IMR-90 (cell line): Measurements from ENCODE around the gene SLC17A9. TPM values are rescaled to one million over a fixed set of nuclear protein-coding genes. Genes with fewer than 3 reads are reported as not detected.

Experiments used
- ATAC-seq: fragments of 200-7000 bp; cut with Tn5 transposase; 2 replicates; pipeline ENCODE4 v1.9.1; 2020; ENCODE audit warnings: low read depth, mild to moderate bottlenecking, moderate library complexity
- BruUV-seq: library from RNA; stranded (reverse); fragments of 400-500 nt; replicated peaks from 2 replicates; lab custom pipeline; 2021; lab: Mats Ljungman, UMichigan
- CTCF ChIA-PET: fragments of 300-600 bp; formaldehyde crosslinking; extraction: SDS; loops from one replicate; lab custom pipeline; 2021; ENCODE audit warnings: antibody characterized with exemption; lab: Yijun Ruan, JAX
- POLR2A ChIA-PET: fragments of 300-600 bp; sonication (Branson Sonifier 250); formaldehyde crosslinking; loops from one replicate; lab custom pipeline; 2022; ENCODE audit warnings: antibody characterized with exemption; ENCODE audit not compliant: unreplicated experiment; lab: Charles Lee
- DNase-seq: peaks from one replicate; pipeline ENCODE4 v3.0.0; 2013
- H2AFZ ChIP-seq: replicated peaks from 2 replicates; pipeline ENCODE3; 2013; ENCODE audit warnings: low read length, mild to moderate bottlenecking; ENCODE audit not compliant: poor library complexity
- H2AK5ac ChIP-seq: 2 replicates; pipeline ENCODE4 v1.6.1; 2013; ENCODE audit warnings: low read depth, low read length, inconsistent platforms
- H2AK9ac ChIP-seq: replicated peaks from 2 replicates; pipeline ENCODE3; 2013; ENCODE audit warnings: mild to moderate bottlenecking, low read depth, low read length, moderate library complexity; ENCODE audit not compliant: poor library complexity
- H2BK120ac ChIP-seq: 2 replicates; pipeline ENCODE4 v1.6.1; 2013; ENCODE audit warnings: low read depth, low read length, inconsistent platforms
- H2BK15ac ChIP-seq: 3 replicates; pipeline ENCODE4 v1.6.1; 2013; ENCODE audit warnings: low read depth, low read length, inconsistent platforms
- H2BK20ac ChIP-seq: 2 replicates; pipeline ENCODE4 v1.6.1; 2013; ENCODE audit warnings: low read depth, mild to moderate bottlenecking, inconsistent platforms, low read length, moderate library complexity
- H2BK5ac ChIP-seq: 2 replicates; pipeline ENCODE4 v1.6.1; 2013; ENCODE audit warnings: mild to moderate bottlenecking, low read depth, low read length, inconsistent platforms; ENCODE audit not compliant: poor library complexity, severe bottlenecking
- H3K14ac ChIP-seq: replicated peaks from 2 replicates; pipeline ENCODE4 v1.6.1; 2013; ENCODE audit warnings: low read depth, low read length, inconsistent platforms
- H3K18ac ChIP-seq: 2 replicates; pipeline ENCODE4 v1.6.1; 2013; ENCODE audit warnings: low read depth, low read length, control low read depth
- H3K23ac ChIP-seq: 2 replicates; pipeline ENCODE4 v1.6.1; 2013; ENCODE audit warnings: low read depth, low read length, inconsistent platforms
- H3K27ac ChIP-seq: 2 replicates; pipeline ENCODE4 v1.5.1; 2013; ENCODE audit warnings: mild to moderate bottlenecking, control low read depth, low read length; ENCODE audit not compliant: insufficient read depth
- H3K27me3 ChIP-seq: 2 replicates; pipeline ENCODE4 v1.6.1; 2013; ENCODE audit warnings: low read length; ENCODE audit not compliant: control insufficient read depth, insufficient read depth
- H3K36me3 ChIP-seq: 2 replicates; pipeline ENCODE4 v1.6.1; 2013; ENCODE audit warnings: low read length, mixed read lengths; ENCODE audit not compliant: control insufficient read depth, insufficient read depth
- H3K4ac ChIP-seq: 2 replicates; pipeline ENCODE4 v1.6.1; 2013; ENCODE audit warnings: low read depth, low read length, inconsistent platforms
- H3K4me1 ChIP-seq: 2 replicates; pipeline ENCODE4 v1.6.1; 2013; ENCODE audit warnings: low read length, mixed read lengths; ENCODE audit not compliant: control insufficient read depth, insufficient read depth
- H3K4me2 ChIP-seq: 2 replicates; pipeline ENCODE4 v1.6.1; 2013; ENCODE audit warnings: low read depth, mild to moderate bottlenecking, control low read depth, low read length, moderate library complexity
- H3K4me3 ChIP-seq: 2 replicates; pipeline ENCODE4 v1.5.1; 2013; ENCODE audit warnings: low read depth, mild to moderate bottlenecking, control low read depth, low read length, moderate library complexity; ENCODE audit not compliant: insufficient read depth
- H3K56ac ChIP-seq: 2 replicates; pipeline ENCODE4 v1.6.1; 2013; ENCODE audit warnings: low read length, inconsistent platforms; ENCODE audit not compliant: insufficient read depth; ENCODE audit errors: extremely low read depth
- H3K79me1 ChIP-seq, 2 experiments: 2 replicates each; pipeline ENCODE4 v1.6.1; 2013; ENCODE audit warnings: low read length in 2 of 2, inconsistent platforms in 1 of 2, low read depth in 1 of 2
- H3K9ac ChIP-seq: 2 replicates; pipeline ENCODE4 v1.6.1; 2013; ENCODE audit warnings: low read depth, low read length, control low read depth
- H3K9me1 ChIP-seq: 2 replicates; pipeline ENCODE4 v1.6.1; 2013; ENCODE audit warnings: low read length, inconsistent platforms; ENCODE audit not compliant: insufficient read depth
- H3K9me3 ChIP-seq: 2 replicates; pipeline ENCODE4 v1.6.1; 2013; ENCODE audit warnings: low read length; ENCODE audit not compliant: control insufficient read depth, insufficient read depth
- H4K20me1 ChIP-seq: 2 replicates; pipeline ENCODE4 v1.6.1; 2013; ENCODE audit warnings: low read length, inconsistent platforms; ENCODE audit not compliant: insufficient read depth
- H4K5ac ChIP-seq: 2 replicates; pipeline ENCODE4 v1.6.1; 2013; ENCODE audit warnings: mild to moderate bottlenecking, low read depth, low read length, control low read depth
- H4K8ac ChIP-seq, 2 experiments: 2 replicates each; pipeline ENCODE4 v1.6.1; 2013; ENCODE audit warnings: low read depth in 2 of 2, low read length in 2 of 2, control low read depth in 1 of 2, inconsistent platforms in 1 of 2
- H4K91ac ChIP-seq: 2 replicates; pipeline ENCODE4 v1.6.1; 2013; ENCODE audit warnings: low read depth, low read length, inconsistent platforms; ENCODE audit not compliant: insufficient read depth
- CEBPB ChIP-seq: IDR thresholded peaks from 2 replicates; pipeline ENCODE4 v1.6.1; 2012; ENCODE audit warnings: low read depth, low read length, improper control_type of control experiment
- CTCF ChIP-seq: conservative IDR thresholded peaks from 2 replicates; pipeline ENCODE4 v1.5.1; 2012; ENCODE audit warnings: mild to moderate bottlenecking, low read depth, low read length, improper control_type of control experiment
- ELK1 ChIP-seq: fragments of 150-350 bp; IDR thresholded peaks from 2 replicates; pipeline ENCODE4 v1.6.1; 2016; ENCODE audit warnings: low read depth, mild to moderate bottlenecking, low read length, moderate library complexity, borderline replicate concordance
- MAFK ChIP-seq: IDR thresholded peaks from 2 replicates; pipeline ENCODE4 v1.6.1; 2012; ENCODE audit warnings: low read depth, low read length, improper control_type of control experiment
- MAZ ChIP-seq: IDR thresholded peaks from 2 replicates; pipeline ENCODE4 v1.6.1; 2012; ENCODE audit warnings: low read depth, mild to moderate bottlenecking, low read length, improper control_type of control experiment, moderate library complexity, borderline replicate concordance
- MXI1 ChIP-seq: IDR thresholded peaks from 2 replicates; pipeline ENCODE4 v1.6.1; 2012; ENCODE audit warnings: low read depth, mild to moderate bottlenecking, low read length, moderate library complexity, borderline replicate concordance
- RAD21 ChIP-seq: IDR thresholded peaks from 2 replicates; pipeline ENCODE4 v1.6.1; 2012; ENCODE audit warnings: low read length, improper control_type of control experiment
- SMC3 ChIP-seq: fragments of 150-350 bp; IDR thresholded peaks from 2 replicates; pipeline ENCODE4 v1.6.1; 2016; ENCODE audit warnings: low read depth, mild to moderate bottlenecking, antibody characterized with exemption, low read length, moderate library complexity
- USF2 ChIP-seq: fragments of 150-350 bp; IDR thresholded peaks from 2 replicates; pipeline ENCODE4 v1.6.1; 2017; ENCODE audit warnings: mild to moderate bottlenecking, antibody characterized with exemption, low read length, low read depth
- WGBS, 2 experiments: methylation state at CpG; one replicate each; pipeline versions ENCODE4 v1.1.5 to v1.1.7; 2013; ENCODE audit warnings: missing lambda C conversion rate in 2 of 2; ENCODE audit not compliant: insufficient read length in 1 of 2; ENCODE audit errors: extremely low coverage in 2 of 2; 5-methylcytosine and 5-hydroxymethylcytosine counted together
- dilution Hi-C: fragments of 300-500 bp; cut with HindIII; formaldehyde crosslinking; loops from one replicate; pipeline ENCODE4 v1.14.3; 2018; ENCODE audit warnings: low sequenced_read_pairs; ENCODE audit not compliant: unreplicated experiment
- in situ Hi-C: fragments of 300-500 bp; cut with MboI; formaldehyde crosslinking; loops from 3 replicates; pipeline ENCODE4 v1.14.3; 2019; ENCODE audit warnings: low sequenced_read_pairs, inconsistent platforms, mixed read lengths
- intact Hi-C: fragments of 100-400 bp; cut with micrococcal nuclease; formaldehyde crosslinking; loops from 2 replicates; pipeline ENCODE4 v1.10.0; 2022
- polyA plus RNA-seq, 3 experiments: library from polyadenylated mRNA; depleted of rRNA; stranded (reverse); fragments of >200 nt; gene quantifications; 2 replicates each; pipeline ENCODE4 v1.2.3, GENCODE V29; 2012; ENCODE audit warnings: low replicate concordance in 1 of 3
- total RNA-seq: library from RNA; depleted of rRNA; stranded (reverse); fragments of >200 nt; gene quantifications from 2 replicates; pipeline ENCODE4 v1.2.3, GENCODE V29; 2012

The SLC17A9 gene
- total and polyA plus RNA-seq, 2 of the 4 experiments (the other 2 are of a cell fraction), result 2.2 to 14.4 TPM

- Histone ChIP-seq H3K9me3 (peaks cover 13% of the 10 kb centered on the region), H3K4me3 (no peak overlapping the region), H2AK5ac (no peak overlapping the region), H3K18ac (no peak overlapping the region), H2BK15ac (no peak overlapping the region), H3K79me1 (no peaks in the 10 kb centered on the region), H3K36me3 (no peaks in the 10 kb centered on the region), H3K27ac (no peak overlapping the region), H2AFZ (no peak overlapping the region), H2BK20ac (no peak overlapping the region), H3K9ac (no peak overlapping the region), H2BK120ac (no peak overlapping the region), H3K14ac (no peak overlapping the region), H3K56ac (no peak overlapping the region), H3K4me2 (no peak overlapping the region), H3K4me1 (no peaks in the 10 kb centered on the region), H4K8ac (no peak overlapping the region), H2AK9ac (no peak overlapping the region), H3K4ac (no peak overlapping the region), H3K27me3 (peaks cover 70% of the 10 kb centered on the region), H4K5ac (no peak overlapping the region), H2BK5ac (no peak overlapping the region), H4K20me1 (no peaks in the 10 kb centered on the region), H4K91ac (no peak overlapping the region), H3K23ac (no peak overlapping the region), H3K9me1 (no peaks in the 10 kb centered on the region)
- intact Hi-C loops (no loop called here), dilution Hi-C loops (no loop called here), in situ Hi-C loops (loop anchor here (10.0 to 25.0 kb wide), 2 partner anchors 140 to 327 kb away; no protein-coding TSS in a partner anchor)
- ChIA-PET CTCF (interaction anchor here (0.8 kb wide), 1 partner anchor 11 kb away, joined by 3 read pairs; no protein-coding TSS in a partner anchor), POLR2A (no interaction called here)
- TF ChIP-seq CTCF (no peak), SMC3 (no peak), MXI1 (no peak), RAD21 (no peak), ELK1 (no peak), CEBPB (no peak), MAZ (no peak), MAFK (no peak), USF2 (no peak)
- WGBS, 2 experiments, result 9% methylated on average over 10 of the region's 11 CpGs; no CpG with 5 or more reads in 1 of the 2 experiments
- BruUV-seq, result no TSS peak
- ATAC-seq (peak; percentile 37), DNase-seq (no peak)
Observed at GRCh38 chr20:63014710-63015109, 62.2 kb downstream of the SLC17A9 start.
